ENCODE measurements around the gene INSYN1. TPM values are rescaled to one million over a fixed set of nuclear protein-coding genes. Genes with fewer than 3 reads are reported as not detected.
A peak's percentile ranks its signal among the peaks of the same experiment; 100 is the strongest.
"Not testable (repeated sequence)": the region's sequence is repeated elsewhere in the genome, so short reads cannot be mapped to it uniquely, and the experiment has no call there.

INSYN1 gene
- total and polyA plus RNA-seq, 2 experiments from 2014 or later, result 0.18 to 14.2 TPM

DNA sequence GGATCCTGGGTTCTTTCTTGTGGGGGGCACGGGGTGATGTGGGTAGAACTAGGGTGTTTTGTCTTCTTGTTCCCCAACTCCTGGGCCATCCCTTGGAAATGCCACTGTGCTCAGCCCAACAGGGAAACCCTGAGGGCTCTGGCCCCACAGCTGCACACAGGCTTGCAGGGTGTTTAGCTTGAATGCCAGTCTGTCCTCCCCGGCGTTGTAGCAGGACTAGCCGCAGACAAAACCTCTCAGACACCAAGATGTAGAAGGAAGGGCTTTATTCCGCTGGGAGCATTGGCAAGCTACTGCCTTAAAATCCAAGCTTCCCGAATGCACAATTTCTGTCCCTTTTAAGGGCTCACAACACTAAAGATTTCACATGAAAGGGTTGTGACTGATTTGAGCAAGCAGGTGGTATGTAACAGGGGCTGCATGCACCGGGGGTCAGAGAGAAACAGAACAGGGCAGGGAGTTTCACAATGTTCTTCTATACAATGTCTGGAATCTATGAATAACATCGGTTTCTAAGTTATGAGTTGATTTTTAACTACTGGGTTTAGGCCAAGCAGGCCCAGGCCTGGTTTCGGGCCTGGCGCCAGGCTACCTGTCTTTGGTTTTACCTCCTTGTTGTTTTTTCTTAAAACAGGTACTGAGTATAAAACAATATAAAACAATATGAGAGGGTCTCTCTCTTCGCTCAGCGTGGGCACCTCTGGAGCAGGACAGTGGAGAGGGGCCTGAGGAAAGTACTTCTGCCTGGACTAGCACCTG, 32.3 kb upstream of the INSYN1 start:
- Mint-ChIP-seq H3K4me1 (peaks cover 58% of the 10 kb centered on the region), H3K27me3 (ENCODE audit: insufficient read depth, low read depth, poor library complexity) (peaks cover 22% of the 10 kb centered on the region), H3K27ac (peak overlapping the region; percentile 69; the same call in 1 of the 2 replicates)
- H3K27me3 ChIP-seq (ENCODE audit: insufficient read depth); ATAC-seq; H3K36me3 Mint-ChIP-seq (ENCODE audit: low read depth); H3K36me3 ChIP-seq (ENCODE audit: insufficient read depth); DNase-seq (ENCODE audit: low spot score); H3K9me2 ChIP-seq (ENCODE audit: insufficient read depth); H3K79me2 ChIP-seq (replicated peaks; ENCODE audit: insufficient read depth); H3K4me3 ChIP-seq; H4K20me1 ChIP-seq (replicated peaks; ENCODE audit: insufficient read depth); H3K9me3 Mint-ChIP-seq; H3K4me3 Mint-ChIP-seq; H3F3A ChIP-seq (replicated peaks; ENCODE audit: low read depth): not testable (repeated sequence)
- peak overlapping the region; percentile 82; the same call in 1 of the 2 replicates for H3K27ac ChIP-seq (ENCODE audit: low read depth)
- peak overlapping the region; percentile 52; the same call in 1 of the 2 replicates for H2AFZ ChIP-seq
- H3K4me1 ChIP-seq (ENCODE audit: insufficient read depth), result peaks cover 38% of the 10 kb centered on the region
- H3K4me2 ChIP-seq, result peak overlapping the region; percentile 68

DNA sequence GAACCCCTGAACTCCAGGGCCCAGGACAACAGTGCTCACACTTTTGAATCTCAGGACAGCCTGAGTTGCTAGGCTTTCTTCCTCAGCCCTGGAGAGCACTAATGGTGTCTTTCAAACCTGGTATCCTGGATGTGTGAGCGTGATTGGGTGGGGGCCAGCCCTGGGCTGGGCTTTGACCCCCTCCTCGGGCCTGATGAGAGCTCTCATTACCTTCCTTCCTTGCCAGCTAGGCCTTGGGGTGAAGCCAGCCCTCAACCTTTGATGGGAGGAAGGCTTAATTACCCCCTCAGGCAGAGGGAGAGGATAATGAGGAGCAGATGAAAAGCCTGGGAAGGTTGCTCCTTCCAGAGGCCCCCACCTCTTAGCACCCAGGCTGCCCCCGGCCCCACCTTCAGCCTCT, 31.1 kb upstream of the INSYN1 start:
- no peaks in the 10 kb centered on the region for H3K36me3 Mint-ChIP-seq (ENCODE audit: low read depth)
- Histone ChIP-seq H3K4me1 (ENCODE audit: insufficient read depth) (peaks cover 38% of the 10 kb centered on the region), H3K4me3 (no peak overlapping the region), H3K27me3 (ENCODE audit: insufficient read depth) (no peaks in the 10 kb centered on the region), H3F3A (replicated peaks; ENCODE audit: low read depth) (0 out of 2 replicates have a peak, but pooled peaks cover 7% of the 10 kb centered on the region), H2AFZ (no peak overlapping the region; the same call in 1 of the 2 replicates), H3K36me3 (ENCODE audit: insufficient read depth) (no peaks in the 10 kb centered on the region), H3K27ac (ENCODE audit: low read depth) (no peak overlapping the region), H4K20me1 (replicated peaks; ENCODE audit: insufficient read depth) (no peaks in the 10 kb centered on the region), H3K9me2 (ENCODE audit: insufficient read depth) (no peaks in the 10 kb centered on the region), H3K79me2 (replicated peaks; ENCODE audit: insufficient read depth) (no peaks in the 10 kb centered on the region), H3K4me2 (no peak overlapping the region)
- H3K4me1 Mint-ChIP-seq, result peaks cover 59% of the 10 kb centered on the region
- DNase-seq (ENCODE audit: low spot score) (no peak), ATAC-seq (no peak)
- H3K9me3 Mint-ChIP-seq, result no peaks in the 10 kb centered on the region
- no peak overlapping the region for H3K4me3 Mint-ChIP-seq
- no peak overlapping the region for H3K27ac Mint-ChIP-seq
- H3K27me3 Mint-ChIP-seq (ENCODE audit: insufficient read depth, low read depth, poor library complexity), result peaks cover 19% of the 10 kb centered on the region
- TF ChIP-seq, protein P1, sequence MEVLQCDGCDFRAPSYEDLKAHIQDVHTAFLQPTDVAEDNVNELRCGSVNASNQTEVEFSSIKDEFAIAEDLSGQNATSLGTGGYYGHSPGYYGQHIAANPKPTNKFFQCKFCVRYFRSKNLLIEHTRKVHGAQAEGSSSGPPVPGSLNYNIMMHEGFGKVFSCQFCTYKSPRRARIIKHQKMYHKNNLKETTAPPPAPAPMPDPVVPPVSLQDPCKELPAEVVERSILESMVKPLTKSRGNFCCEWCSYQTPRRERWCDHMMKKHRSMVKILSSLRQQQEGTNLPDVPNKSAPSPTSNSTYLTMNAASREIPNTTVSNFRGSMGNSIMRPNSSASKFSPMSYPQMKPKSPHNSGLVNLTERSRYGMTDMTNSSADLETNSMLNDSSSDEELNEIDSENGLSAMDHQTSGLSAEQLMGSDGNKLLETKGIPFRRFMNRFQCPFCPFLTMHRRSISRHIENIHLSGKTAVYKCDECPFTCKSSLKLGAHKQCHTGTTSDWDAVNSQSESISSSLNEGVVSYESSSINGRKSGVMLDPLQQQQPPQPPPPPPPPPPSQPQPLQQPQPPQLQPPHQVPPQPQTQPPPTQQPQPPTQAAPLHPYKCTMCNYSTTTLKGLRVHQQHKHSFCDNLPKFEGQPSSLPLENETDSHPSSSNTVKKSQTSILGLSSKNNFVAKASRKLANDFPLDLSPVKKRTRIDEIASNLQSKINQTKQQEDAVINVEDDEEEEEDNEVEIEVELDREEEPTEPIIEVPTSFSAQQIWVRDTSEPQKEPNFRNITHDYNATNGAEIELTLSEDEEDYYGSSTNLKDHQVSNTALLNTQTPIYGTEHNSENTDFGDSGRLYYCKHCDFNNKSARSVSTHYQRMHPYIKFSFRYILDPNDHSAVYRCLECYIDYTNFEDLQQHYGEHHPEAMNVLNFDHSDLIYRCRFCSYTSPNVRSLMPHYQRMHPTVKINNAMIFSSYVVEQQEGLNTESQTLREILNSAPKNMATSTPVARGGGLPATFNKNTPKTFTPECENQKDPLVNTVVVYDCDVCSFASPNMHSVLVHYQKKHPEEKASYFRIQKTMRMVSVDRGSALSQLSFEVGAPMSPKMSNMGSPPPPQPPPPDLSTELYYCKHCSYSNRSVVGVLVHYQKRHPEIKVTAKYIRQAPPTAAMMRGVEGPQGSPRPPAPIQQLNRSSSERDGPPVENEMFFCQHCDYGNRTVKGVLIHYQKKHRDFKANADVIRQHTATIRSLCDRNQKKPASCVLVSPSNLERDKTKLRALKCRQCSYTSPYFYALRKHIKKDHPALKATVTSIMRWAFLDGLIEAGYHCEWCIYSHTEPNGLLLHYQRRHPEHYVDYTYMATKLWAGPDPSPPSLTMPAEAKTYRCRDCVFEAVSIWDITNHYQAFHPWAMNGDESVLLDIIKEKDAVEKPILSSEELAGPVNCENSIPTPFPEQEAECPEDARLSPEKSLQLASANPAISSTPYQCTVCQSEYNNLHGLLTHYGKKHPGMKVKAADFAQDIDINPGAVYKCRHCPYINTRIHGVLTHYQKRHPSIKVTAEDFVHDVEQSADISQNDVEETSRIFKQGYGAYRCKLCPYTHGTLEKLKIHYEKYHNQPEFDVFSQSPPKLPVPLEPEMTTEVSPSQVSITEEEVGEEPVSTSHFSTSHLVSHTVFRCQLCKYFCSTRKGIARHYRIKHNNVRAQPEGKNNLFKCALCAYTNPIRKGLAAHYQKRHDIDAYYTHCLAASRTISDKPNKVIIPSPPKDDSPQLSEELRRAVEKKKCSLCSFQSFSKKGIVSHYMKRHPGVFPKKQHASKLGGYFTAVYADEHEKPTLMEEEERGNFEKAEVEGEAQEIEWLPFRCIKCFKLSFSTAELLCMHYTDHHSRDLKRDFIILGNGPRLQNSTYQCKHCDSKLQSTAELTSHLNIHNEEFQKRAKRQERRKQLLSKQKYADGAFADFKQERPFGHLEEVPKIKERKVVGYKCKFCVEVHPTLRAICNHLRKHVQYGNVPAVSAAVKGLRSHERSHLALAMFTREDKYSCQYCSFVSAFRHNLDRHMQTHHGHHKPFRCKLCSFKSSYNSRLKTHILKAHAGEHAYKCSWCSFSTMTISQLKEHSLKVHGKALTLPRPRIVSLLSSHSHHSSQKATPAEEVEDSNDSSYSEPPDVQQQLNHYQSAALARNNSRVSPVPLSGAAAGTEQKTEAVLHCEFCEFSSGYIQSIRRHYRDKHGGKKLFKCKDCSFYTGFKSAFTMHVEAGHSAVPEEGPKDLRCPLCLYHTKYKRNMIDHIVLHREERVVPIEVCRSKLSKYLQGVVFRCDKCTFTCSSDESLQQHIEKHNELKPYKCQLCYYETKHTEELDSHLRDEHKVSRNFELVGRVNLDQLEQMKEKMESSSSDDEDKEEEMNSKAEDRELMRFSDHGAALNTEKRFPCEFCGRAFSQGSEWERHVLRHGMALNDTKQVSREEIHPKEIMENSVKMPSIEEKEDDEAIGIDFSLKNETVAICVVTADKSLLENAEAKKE (CRISPR knock-in tag; IDR thresholded peaks at IDR 0.05), result no peak
- TF ChIP-seq, protein P2, sequence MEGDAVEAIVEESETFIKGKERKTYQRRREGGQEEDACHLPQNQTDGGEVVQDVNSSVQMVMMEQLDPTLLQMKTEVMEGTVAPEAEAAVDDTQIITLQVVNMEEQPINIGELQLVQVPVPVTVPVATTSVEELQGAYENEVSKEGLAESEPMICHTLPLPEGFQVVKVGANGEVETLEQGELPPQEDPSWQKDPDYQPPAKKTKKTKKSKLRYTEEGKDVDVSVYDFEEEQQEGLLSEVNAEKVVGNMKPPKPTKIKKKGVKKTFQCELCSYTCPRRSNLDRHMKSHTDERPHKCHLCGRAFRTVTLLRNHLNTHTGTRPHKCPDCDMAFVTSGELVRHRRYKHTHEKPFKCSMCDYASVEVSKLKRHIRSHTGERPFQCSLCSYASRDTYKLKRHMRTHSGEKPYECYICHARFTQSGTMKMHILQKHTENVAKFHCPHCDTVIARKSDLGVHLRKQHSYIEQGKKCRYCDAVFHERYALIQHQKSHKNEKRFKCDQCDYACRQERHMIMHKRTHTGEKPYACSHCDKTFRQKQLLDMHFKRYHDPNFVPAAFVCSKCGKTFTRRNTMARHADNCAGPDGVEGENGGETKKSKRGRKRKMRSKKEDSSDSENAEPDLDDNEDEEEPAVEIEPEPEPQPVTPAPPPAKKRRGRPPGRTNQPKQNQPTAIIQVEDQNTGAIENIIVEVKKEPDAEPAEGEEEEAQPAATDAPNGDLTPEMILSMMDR (conservative IDR thresholded peaks at IDR 0.05; ENCODE audit: low read depth in 2 of 2), result no peak
- TF ChIP-seq CREB1 (CRISPR knock-in tag; IDR thresholded peaks at IDR 0.05; ENCODE audit: low read depth) (no peak), JUNB (IDR thresholded peaks at IDR 0.05; ENCODE audit: unreplicated experiment) (no peak), ZNF331 (CRISPR knock-in tag; IDR thresholded peaks at IDR 0.05; ENCODE audit: low read depth) (no peak), EZH2phosphoT487 (IDR thresholded peaks at IDR 0.05; ENCODE audit: unreplicated experiment) (no peak)
- TF ChIP-seq, protein P3, sequence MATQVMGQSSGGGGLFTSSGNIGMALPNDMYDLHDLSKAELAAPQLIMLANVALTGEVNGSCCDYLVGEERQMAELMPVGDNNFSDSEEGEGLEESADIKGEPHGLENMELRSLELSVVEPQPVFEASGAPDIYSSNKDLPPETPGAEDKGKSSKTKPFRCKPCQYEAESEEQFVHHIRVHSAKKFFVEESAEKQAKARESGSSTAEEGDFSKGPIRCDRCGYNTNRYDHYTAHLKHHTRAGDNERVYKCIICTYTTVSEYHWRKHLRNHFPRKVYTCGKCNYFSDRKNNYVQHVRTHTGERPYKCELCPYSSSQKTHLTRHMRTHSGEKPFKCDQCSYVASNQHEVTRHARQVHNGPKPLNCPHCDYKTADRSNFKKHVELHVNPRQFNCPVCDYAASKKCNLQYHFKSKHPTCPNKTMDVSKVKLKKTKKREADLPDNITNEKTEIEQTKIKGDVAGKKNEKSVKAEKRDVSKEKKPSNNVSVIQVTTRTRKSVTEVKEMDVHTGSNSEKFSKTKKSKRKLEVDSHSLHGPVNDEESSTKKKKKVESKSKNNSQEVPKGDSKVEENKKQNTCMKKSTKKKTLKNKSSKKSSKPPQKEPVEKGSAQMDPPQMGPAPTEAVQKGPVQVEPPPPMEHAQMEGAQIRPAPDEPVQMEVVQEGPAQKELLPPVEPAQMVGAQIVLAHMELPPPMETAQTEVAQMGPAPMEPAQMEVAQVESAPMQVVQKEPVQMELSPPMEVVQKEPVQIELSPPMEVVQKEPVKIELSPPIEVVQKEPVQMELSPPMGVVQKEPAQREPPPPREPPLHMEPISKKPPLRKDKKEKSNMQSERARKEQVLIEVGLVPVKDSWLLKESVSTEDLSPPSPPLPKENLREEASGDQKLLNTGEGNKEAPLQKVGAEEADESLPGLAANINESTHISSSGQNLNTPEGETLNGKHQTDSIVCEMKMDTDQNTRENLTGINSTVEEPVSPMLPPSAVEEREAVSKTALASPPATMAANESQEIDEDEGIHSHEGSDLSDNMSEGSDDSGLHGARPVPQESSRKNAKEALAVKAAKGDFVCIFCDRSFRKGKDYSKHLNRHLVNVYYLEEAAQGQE (IDR thresholded peaks at IDR 0.05; ENCODE audit: unreplicated experiment), result no peak
- TF ChIP-seq, protein P4, sequence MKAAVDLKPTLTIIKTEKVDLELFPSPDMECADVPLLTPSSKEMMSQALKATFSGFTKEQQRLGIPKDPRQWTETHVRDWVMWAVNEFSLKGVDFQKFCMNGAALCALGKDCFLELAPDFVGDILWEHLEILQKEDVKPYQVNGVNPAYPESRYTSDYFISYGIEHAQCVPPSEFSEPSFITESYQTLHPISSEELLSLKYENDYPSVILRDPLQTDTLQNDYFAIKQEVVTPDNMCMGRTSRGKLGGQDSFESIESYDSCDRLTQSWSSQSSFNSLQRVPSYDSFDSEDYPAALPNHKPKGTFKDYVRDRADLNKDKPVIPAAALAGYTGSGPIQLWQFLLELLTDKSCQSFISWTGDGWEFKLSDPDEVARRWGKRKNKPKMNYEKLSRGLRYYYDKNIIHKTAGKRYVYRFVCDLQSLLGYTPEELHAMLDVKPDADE (IDR thresholded peaks at IDR 0.05), result no peak
